GM12874 (cell line): ENCODE results near the gene RCC1.

Source experiments
- TF ChIP-seq, protein P1 (sequence below): IDR thresholded peaks from 2 replicates; pipeline ENCODE4 v1.5.1; 2011; ENCODE audit warnings: low read depth, mild to moderate bottlenecking, control low read depth, low read length, moderate library complexity; ENCODE audit not compliant: insufficient read depth

RCC1 gene

GRCh38 chr1:28534671-28535070 lies 28.8 kb downstream of the RCC1 start:
- TF ChIP-seq, protein P1, sequence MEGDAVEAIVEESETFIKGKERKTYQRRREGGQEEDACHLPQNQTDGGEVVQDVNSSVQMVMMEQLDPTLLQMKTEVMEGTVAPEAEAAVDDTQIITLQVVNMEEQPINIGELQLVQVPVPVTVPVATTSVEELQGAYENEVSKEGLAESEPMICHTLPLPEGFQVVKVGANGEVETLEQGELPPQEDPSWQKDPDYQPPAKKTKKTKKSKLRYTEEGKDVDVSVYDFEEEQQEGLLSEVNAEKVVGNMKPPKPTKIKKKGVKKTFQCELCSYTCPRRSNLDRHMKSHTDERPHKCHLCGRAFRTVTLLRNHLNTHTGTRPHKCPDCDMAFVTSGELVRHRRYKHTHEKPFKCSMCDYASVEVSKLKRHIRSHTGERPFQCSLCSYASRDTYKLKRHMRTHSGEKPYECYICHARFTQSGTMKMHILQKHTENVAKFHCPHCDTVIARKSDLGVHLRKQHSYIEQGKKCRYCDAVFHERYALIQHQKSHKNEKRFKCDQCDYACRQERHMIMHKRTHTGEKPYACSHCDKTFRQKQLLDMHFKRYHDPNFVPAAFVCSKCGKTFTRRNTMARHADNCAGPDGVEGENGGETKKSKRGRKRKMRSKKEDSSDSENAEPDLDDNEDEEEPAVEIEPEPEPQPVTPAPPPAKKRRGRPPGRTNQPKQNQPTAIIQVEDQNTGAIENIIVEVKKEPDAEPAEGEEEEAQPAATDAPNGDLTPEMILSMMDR, result no peak

- TF ChIP-seq, protein P1, result no peak
These were observed 29.3 kb downstream of the RCC1 start for GRCh38 chr1:28535180-28535579.

GRCh38 chr1:28537457-28538199 lies 31.8 kb downstream of the RCC1 start:
- TF ChIP-seq, protein P1, result no peak

DNA sequence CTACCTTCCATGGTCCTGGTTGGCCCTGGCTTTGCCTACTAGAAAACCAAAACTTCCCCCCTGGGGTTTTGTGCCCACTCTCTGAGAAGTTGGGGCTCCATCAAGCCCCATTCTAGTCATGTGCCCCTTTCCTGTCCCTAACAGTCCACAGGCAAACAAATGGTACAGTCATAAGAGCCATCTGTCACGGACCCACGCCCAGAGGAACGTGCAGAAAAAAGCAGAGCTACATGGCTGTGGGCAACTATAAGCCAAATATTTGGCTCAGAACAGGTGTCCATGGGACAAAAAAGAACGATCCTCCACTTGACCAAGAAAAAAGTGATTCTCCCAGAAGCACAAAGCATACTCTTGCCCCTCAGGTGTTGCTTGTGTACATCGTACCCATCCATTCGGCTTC lies 32.4 kb downstream of the RCC1 start:
- TF ChIP-seq, protein P1, result no peak

DNA sequence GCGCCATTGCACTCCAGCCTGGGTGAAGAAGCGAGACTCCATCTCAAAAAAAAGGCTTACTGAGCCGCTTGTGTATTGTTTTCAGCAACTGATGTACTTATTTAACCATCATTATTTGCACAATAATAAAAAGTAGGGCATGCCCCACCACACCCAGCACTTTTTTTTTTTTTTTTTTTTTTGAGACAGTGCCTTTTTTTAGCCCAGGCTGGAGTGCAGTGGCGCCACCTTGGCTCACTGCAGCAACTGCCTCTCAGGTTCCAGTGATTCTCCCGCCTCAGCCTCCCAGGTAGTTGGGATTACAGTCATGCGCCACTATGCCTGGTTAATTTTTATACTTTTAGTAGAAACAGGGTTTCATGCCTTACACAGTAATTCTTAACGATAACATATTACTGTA lies 34.8 kb downstream of the RCC1 start:
- TF ChIP-seq, protein P1, result no peak

- TF ChIP-seq, protein P1, result no peak
These were observed 39.4 kb downstream of the RCC1 start for GRCh38 chr1:28545246-28545628.

GRCh38 chr1:28548318-28548717 lies 42.5 kb downstream of the RCC1 start:
- TF ChIP-seq, protein P1, result no peak
